Measurements from ENCODE around the gene TUBB3. TPM values are rescaled to one million over a fixed set of nuclear protein-coding genes. Genes with fewer than 3 reads are reported as not detected.

Gene TUBB3
- total RNA-seq, 2 experiments from 2014 or later = 1.1 to 1.6 TPM

DNA sequence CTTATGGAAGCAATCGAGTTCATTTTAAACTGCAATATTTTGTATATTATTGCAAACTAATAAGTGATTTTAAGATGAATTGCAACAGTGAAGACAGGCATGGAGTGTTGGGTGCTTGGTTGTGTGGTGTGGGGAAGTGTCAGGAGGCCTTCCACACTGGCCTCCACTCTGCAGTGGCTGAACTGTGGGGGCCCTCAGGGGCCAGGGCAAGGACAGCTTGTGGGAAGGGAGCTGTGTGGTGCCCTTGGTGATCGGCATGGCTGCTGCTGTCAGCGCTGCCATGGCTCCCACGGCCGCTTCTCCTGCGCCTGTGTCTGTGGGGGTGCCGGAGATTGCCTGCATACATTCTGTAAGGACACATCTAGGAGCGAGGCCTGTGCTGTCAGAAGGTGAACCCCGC is 30.5 kb upstream of the TUBB3 start:
- no peak overlapping the region for H3K4me3 Mint-ChIP-seq
- no peaks in the 10 kb centered on the region for H3K27me3 Mint-ChIP-seq
- DNase-seq = no peak
- CTCF ChIA-PET = no interaction called here
- H3K4me1 Mint-ChIP-seq = peaks cover 14% of the 10 kb centered on the region
- POLR2A ChIA-PET = no interaction called here
- no peaks in the 10 kb centered on the region for H3K9me3 Mint-ChIP-seq
- H3K27ac Mint-ChIP-seq = no peak overlapping the region
- peaks cover 37% of the 10 kb centered on the region for H3K36me3 Mint-ChIP-seq (ENCODE audit: low read depth)

GRCh38 chr16:89893642-89894548 is 29.2 kb upstream of the TUBB3 start:
- DNase-seq = no peak
- no peak overlapping the region for H3K27ac Mint-ChIP-seq
- ChIA-PET POLR2A (no interaction called here), CTCF (interaction anchor here (1.5 kb wide), 1 partner anchor 13 kb away, joined by 3 read pairs; no protein-coding TSS in a partner anchor)
- H3K27me3 Mint-ChIP-seq = no peaks in the 10 kb centered on the region
- peaks cover 37% of the 10 kb centered on the region for H3K36me3 Mint-ChIP-seq (ENCODE audit: low read depth)
- no peaks in the 10 kb centered on the region for H3K9me3 Mint-ChIP-seq
- H3K4me3 Mint-ChIP-seq = no peak overlapping the region
- H3K4me1 Mint-ChIP-seq = peaks cover 13% of the 10 kb centered on the region

DNA sequence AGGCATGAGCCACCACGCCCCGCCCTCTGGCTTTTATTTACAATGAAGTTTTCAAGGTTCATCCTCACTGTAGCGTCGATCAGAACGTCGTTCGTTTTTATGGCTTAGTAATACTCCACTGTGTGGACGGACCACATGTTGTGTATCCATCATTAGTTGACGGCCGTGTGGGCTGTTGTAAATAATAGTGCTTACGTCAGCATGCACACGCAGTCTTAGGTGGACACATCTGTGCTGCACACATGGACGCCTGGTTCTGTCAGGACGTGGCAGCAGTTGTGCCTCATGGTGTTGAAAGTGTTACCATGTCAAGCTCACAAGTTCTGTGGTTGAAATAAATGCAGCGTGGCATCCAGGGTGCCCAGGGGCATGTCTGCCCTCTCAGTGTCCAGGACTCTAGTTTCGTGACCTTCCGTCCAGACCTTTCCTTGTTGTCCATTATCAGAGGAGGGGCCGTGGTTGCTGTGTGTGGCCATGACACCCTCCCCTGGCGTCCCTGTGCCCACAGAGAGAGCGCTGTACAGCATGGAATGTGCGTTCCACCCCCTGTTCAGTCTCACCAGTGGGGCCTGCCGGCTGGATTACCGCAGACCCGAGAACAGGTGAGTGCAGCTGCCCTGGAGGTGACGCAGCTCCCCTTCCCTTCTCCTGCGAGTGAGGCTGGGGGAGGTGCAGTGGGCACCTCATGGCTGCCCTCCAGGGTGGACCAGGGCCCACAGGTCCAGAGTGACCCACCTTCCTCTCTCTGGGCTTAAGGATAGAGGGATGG is 27.5 kb upstream of the TUBB3 start:
- Mint-ChIP-seq H3K9me3 (no peaks in the 10 kb centered on the region), H3K36me3 (ENCODE audit: low read depth) (peaks cover 37% of the 10 kb centered on the region), H3K27ac (no peak overlapping the region), H3K4me1 (peaks cover 3% of the 10 kb centered on the region), H3K4me3 (no peak overlapping the region), H3K27me3 (no peaks in the 10 kb centered on the region)
- POLR2A ChIA-PET = no interaction called here
- DNase-seq = no peak
- CTCF ChIA-PET = interaction anchor here (1.4 kb wide), 1 partner anchor 15 kb away, joined by 4 read pairs; no protein-coding TSS in a partner anchor

- no peak for DNase-seq
- POLR2A ChIA-PET = no interaction called here
- CTCF ChIA-PET = interaction anchor here (0.7 to 1.0 kb wide), 4 partner anchors 11 to 24 kb away, joined by 3 to 7 read pairs (median 3); partner anchors contain the start of gene TCF25
- Mint-ChIP-seq H3K4me1 (no peaks in the 10 kb centered on the region), H3K4me3 (no peak overlapping the region), H3K36me3 (ENCODE audit: low read depth) (peaks cover 33% of the 10 kb centered on the region), H3K27ac (no peak overlapping the region), H3K27me3 (no peaks in the 10 kb centered on the region), H3K9me3 (no peaks in the 10 kb centered on the region)
Measured at GRCh38 chr16:89897204-89897603, 25.9 kb upstream of the TUBB3 start.

- Mint-ChIP-seq H3K4me3 (no peak overlapping the region), H3K4me1 (no peaks in the 10 kb centered on the region), H3K36me3 (ENCODE audit: low read depth) (peaks cover 27% of the 10 kb centered on the region), H3K9me3 (no peaks in the 10 kb centered on the region), H3K27ac (no peak overlapping the region), H3K27me3 (no peaks in the 10 kb centered on the region)
- no peak for DNase-seq
- POLR2A ChIA-PET = interaction anchor here (0.5 kb wide), 1 partner anchor 10 kb away, joined by 3 read pairs; no protein-coding TSS in a partner anchor
- CTCF ChIA-PET = interaction anchor here (2.1 kb wide), 1 partner anchor 12 kb away, joined by 8 read pairs; no protein-coding TSS in a partner anchor
Measured at GRCh38 chr16:89898201-89898967, 24.8 kb upstream of the TUBB3 start.

GRCh38 chr16:89899879-89900481 is 23.2 kb upstream of the TUBB3 start:
- H3K36me3 Mint-ChIP-seq (ENCODE audit: low read depth) = peaks cover 23% of the 10 kb centered on the region
- no peak overlapping the region for H3K4me3 Mint-ChIP-seq
- no peak for DNase-seq
- CTCF ChIA-PET = interaction anchor here (2.1 kb wide), 1 partner anchor 10 kb away, joined by 8 read pairs; no protein-coding TSS in a partner anchor
- H3K27ac Mint-ChIP-seq = no peak overlapping the region
- POLR2A ChIA-PET = no interaction called here
- no peaks in the 10 kb centered on the region for H3K4me1 Mint-ChIP-seq
- H3K27me3 Mint-ChIP-seq = no peaks in the 10 kb centered on the region
- no peaks in the 10 kb centered on the region for H3K9me3 Mint-ChIP-seq

DNA sequence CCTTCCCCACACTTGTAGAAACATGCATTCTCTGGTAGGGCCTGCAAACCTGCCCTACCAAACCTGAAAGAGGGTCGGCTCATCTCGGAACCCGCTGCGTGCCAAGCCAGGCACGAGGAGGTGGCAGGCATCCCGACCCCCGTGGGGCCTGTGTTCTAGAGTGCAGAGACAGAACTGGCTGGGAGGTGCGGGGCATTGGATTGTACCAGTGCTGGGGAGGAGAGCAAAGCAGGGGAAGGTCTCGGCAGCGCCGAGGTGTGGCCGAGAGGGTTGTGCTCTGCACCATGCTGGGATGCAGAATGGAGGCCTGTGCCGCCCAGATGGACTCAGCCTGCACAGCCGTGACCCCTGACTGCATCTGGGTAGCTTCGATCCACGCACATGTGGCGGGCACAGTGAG is 22.3 kb upstream of the TUBB3 start:
- DNase-seq = no peak
- ChIA-PET CTCF (no interaction called here), POLR2A (no interaction called here)
- Mint-ChIP-seq H3K27ac (no peak overlapping the region), H3K9me3 (no peaks in the 10 kb centered on the region), H3K4me1 (no peaks in the 10 kb centered on the region), H3K4me3 (no peak overlapping the region), H3K27me3 (no peaks in the 10 kb centered on the region), H3K36me3 (ENCODE audit: low read depth) (peaks cover 23% of the 10 kb centered on the region)

DNA sequence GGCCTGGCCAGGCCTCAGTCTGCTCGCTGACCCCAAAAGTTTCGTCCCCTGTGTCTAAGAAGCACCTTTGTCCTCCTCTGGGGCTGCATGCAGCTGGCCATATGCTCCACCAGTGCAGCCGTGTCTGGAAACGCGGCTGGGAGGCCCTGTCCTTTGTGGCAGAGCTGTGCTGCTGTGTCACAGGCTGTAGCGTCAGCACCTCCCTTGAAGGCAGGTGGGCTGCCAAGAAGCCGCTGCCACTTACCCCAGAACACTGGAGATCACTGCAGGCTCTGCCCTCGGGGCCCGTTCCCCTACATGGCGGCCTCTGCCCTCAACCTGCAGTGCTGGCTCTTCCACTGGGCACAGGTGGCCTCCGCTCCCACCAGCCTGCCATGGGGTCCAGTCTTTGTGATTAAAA is 20.2 kb upstream of the TUBB3 start:
- Mint-ChIP-seq H3K4me1 (no peaks in the 10 kb centered on the region), H3K27ac (no peak overlapping the region)
- POLR2A ChIA-PET = no interaction called here

GRCh38 chr16:89903908-89904515 is 19.1 kb upstream of the TUBB3 start:
- DNase-seq = no peak
- no peaks in the 10 kb centered on the region for H3K9me3 Mint-ChIP-seq
- H3K27ac Mint-ChIP-seq = no peak overlapping the region
- CTCF ChIA-PET = interaction anchor here (1.0 kb wide), 1 partner anchor 13 kb away, joined by 3 read pairs; no protein-coding TSS in a partner anchor
- no peaks in the 10 kb centered on the region for H3K4me1 Mint-ChIP-seq
- no peaks in the 10 kb centered on the region for H3K27me3 Mint-ChIP-seq
- no peak overlapping the region for H3K4me3 Mint-ChIP-seq
- POLR2A ChIA-PET = no interaction called here
- H3K36me3 Mint-ChIP-seq (ENCODE audit: low read depth) = peaks cover 33% of the 10 kb centered on the region

More for the DNA sequence above, 20.2 kb upstream of the TUBB3 start:
- DNase-seq = no peak
- CTCF ChIA-PET = no interaction called here
- H3K4me3 Mint-ChIP-seq = no peak overlapping the region
- H3K36me3 Mint-ChIP-seq (ENCODE audit: low read depth) = peaks cover 35% of the 10 kb centered on the region
- no peaks in the 10 kb centered on the region for H3K9me3 Mint-ChIP-seq
- no peaks in the 10 kb centered on the region for H3K27me3 Mint-ChIP-seq

- Mint-ChIP-seq H3K27ac (no peak overlapping the region), H3K27me3 (no peaks in the 10 kb centered on the region), H3K36me3 (ENCODE audit: low read depth) (peaks cover 31% of the 10 kb centered on the region), H3K9me3 (no peaks in the 10 kb centered on the region), H3K4me1 (peaks cover 4% of the 10 kb centered on the region), H3K4me3 (no peak overlapping the region)
- ChIA-PET POLR2A (no interaction called here), CTCF (interaction anchor here (0.5 to 1.0 kb wide), 3 partner anchors 12 to 20 kb away, joined by 3 read pairs; no protein-coding TSS in a partner anchor)
- no peak for DNase-seq
Measured at GRCh38 chr16:89904606-89905510, 18.3 kb upstream of the TUBB3 start.

DNA sequence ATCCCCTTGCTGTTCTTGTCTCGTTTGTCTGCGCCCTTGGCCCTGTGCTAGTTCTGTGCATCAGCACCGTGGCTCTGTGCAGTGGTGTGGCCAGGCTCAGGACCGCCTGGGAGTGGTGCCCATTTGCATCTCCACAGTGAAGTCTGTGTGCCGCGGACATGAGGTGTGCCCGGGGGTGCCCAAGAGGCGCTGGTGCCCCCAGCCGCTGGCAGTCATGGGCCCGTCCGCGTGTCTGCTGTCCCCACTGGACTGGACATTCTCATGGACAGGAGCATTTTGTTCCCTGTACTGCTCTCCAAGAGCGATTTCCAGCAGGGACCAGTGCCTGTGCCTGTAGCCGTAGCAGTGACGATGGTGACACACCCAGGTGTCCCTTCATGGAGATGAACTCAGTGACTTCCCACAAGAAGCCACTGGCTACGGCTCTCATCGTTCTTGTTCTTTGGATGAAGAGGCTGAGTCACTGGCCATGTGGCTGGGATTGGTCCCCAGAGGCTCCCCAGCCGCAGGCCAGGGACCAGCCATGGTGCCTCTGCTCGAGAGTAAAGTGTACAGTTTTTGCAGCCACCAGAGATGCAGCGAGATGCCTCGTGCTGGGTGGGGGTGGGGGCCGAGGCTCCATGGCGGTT is 17.5 kb upstream of the TUBB3 start:
- no peak overlapping the region for H3K27ac Mint-ChIP-seq
- no peak overlapping the region for H3K4me3 Mint-ChIP-seq
- H3K4me1 Mint-ChIP-seq = peaks cover 8% of the 10 kb centered on the region
- H3K36me3 Mint-ChIP-seq (ENCODE audit: low read depth) = peaks cover 30% of the 10 kb centered on the region
- DNase-seq = no peak
- no peaks in the 10 kb centered on the region for H3K9me3 Mint-ChIP-seq
- no peaks in the 10 kb centered on the region for H3K27me3 Mint-ChIP-seq
- CTCF ChIA-PET = interaction anchor here (1.0 kb wide), 1 partner anchor 19 kb away, joined by 3 read pairs; no protein-coding TSS in a partner anchor
- POLR2A ChIA-PET = no interaction called here
